ENCODE data around the gene GPR137C. TPM values are rescaled to one million over a fixed set of nuclear protein-coding genes. Genes with fewer than 3 reads are reported as not detected.
A peak's percentile ranks its signal among the peaks of the same experiment; 100 is the strongest.

Gene GPR137C
- total and polyA plus RNA-seq, 2 of the 13 experiments (the other 11 are each of a cell fraction or from before 2014, with no cell fraction given), result 0.34 to 0.51 TPM

GRCh38 chr14:52552063-52552988 is at the start of gene GPR137C, which contains the start of gene TXNDC16 (continued):
- 0 out of 2 replicates have a peak, but pooled peaks have one; percentile 28 for TF ChIP-seq ZNF256 (CRISPR knock-in tag; conservative IDR thresholded peaks at IDR 0.05)
- TF ChIP-seq ATF7 (IDR thresholded peaks at IDR 0.05), result no peak
- 0 out of 2 replicates have a peak, but pooled peaks have one; percentile 48 for TF ChIP-seq ATF7 (CRISPR knock-in tag; IDR thresholded peaks at IDR 0.05)
- no peak for TF ChIP-seq ZNF839 (CRISPR knock-in tag; IDR thresholded peaks at IDR 0.05; ENCODE audit: borderline replicate concordance)
- TF ChIP-seq GFI1 (CRISPR knock-in tag; IDR thresholded peaks at IDR 0.05; ENCODE audit: borderline replicate concordance), result peak; percentile 37; the same call in 1 of the 2 replicates
- peak; percentile 94 for TF ChIP-seq E2F5 (CRISPR knock-in tag; conservative IDR thresholded peaks at IDR 0.05)
- TF ChIP-seq ZNF652 (CRISPR knock-in tag; IDR thresholded peaks at IDR 0.05; ENCODE audit: borderline replicate concordance, low read depth), result no peak
- no peak for TF ChIP-seq CENPX (CRISPR knock-in tag; IDR thresholded peaks at IDR 0.05)
- 0 out of 2 replicates have a peak, but pooled peaks have one; percentile 26 for TF ChIP-seq ZFP36L2 (CRISPR knock-in tag; IDR thresholded peaks at IDR 0.05)
- TF ChIP-seq FOXA3 (CRISPR knock-in tag; IDR thresholded peaks at IDR 0.05), result peak; percentile 32; the same call in 1 of the 2 replicates
- 0 out of 2 replicates have a peak, but pooled peaks have one; percentile 48 for TF ChIP-seq BCL3 (CRISPR knock-in tag; IDR thresholded peaks at IDR 0.05)
- no peak for TF ChIP-seq MED8 (CRISPR knock-in tag; IDR thresholded peaks at IDR 0.05; ENCODE audit: insufficient replicate concordance)
- TF ChIP-seq ZNF18 (CRISPR knock-in tag; IDR thresholded peaks at IDR 0.05; ENCODE audit: insufficient replicate concordance), result peak; percentile 22
- TF ChIP-seq SOX6 (IDR thresholded peaks at IDR 0.05), result no peak
- TF ChIP-seq SOX6 (CRISPR knock-in tag; IDR thresholded peaks at IDR 0.05), result peak; percentile 50
- peak; percentile 45; the same call in 1 of the 2 replicates for TF ChIP-seq ZSCAN25 (CRISPR knock-in tag; IDR thresholded peaks at IDR 0.05)
- peak; percentile 18; the same call in 1 of the 2 replicates for TF ChIP-seq HMGXB3 (CRISPR knock-in tag; IDR thresholded peaks at IDR 0.05; ENCODE audit: borderline replicate concordance)
- no peak for TF ChIP-seq NPAS2 (CRISPR knock-in tag; IDR thresholded peaks at IDR 0.05; ENCODE audit: borderline replicate concordance)
- no peak for TF ChIP-seq ZNF446 (CRISPR knock-in tag; IDR thresholded peaks at IDR 0.05)
- no peak for TF ChIP-seq CENPBD1 (CRISPR knock-in tag; IDR thresholded peaks at IDR 0.05; ENCODE audit: borderline replicate concordance, low read depth)

All from HepG2 (cell line).